K562 (cell line): ENCODE results near the gene MTA1. TPM values are rescaled to one million over a fixed set of nuclear protein-coding genes. Genes with fewer than 3 reads are reported as not detected.
A peak's percentile ranks its signal among the peaks of the same experiment; 100 is the strongest.

Experiments
- ATAC-seq: fragments of 200-7000 bp; cut with Tn5 transposase; 3 replicates; pipeline ENCODE4 v1.9.1; 2020; ENCODE audit warnings: moderate library complexity
- BruUV-seq: library from RNA; stranded (reverse); fragments of 400-500 nt; replicated peaks from 2 replicates; lab custom pipeline; 2021; lab: Mats Ljungman, UMichigan
- CTCF ChIA-PET: fragments of 300-600 bp; formaldehyde crosslinking; extraction: SDS; loops from one replicate; lab custom pipeline; 2021; ENCODE audit warnings: low intra/inter-chr PET ratio; lab: Yijun Ruan, JAX
- POLR2A ChIA-PET: fragments of 300-600, 350-650 bp; sonication (Branson Sonifier 250); formaldehyde crosslinking; extraction: SDS; loops from one replicate; lab custom pipeline; 2021; ENCODE audit warnings: antibody characterized with exemption, inconsistent platforms; lab: Yijun Ruan, JAX
- DNase-seq, 4 experiments: peaks; one replicate each; pipeline versions ENCODE4 v3.0.0 to v3.0.0-alpha.2; 2011 to 2018; ENCODE audit warnings: low spot score in 3 of 4, mixed read lengths in 3 of 4; ENCODE audit errors: extremely low read depth in 1 of 4
- FAIRE-seq: peaks from 2 replicates; lab custom pipeline; 2011; peaks lifted over from hg19 to GRCh38; lab: Jason Lieb, UNC
- H2AFZ ChIP-seq: 2 replicates; pipeline ENCODE4 v1.6.0; 2011; ENCODE audit warnings: low read depth, low read length, control low read depth, inconsistent platforms
- H3K27ac ChIP-seq: fragments of 200-600 bp; 3 replicates; pipeline ENCODE4 v1.8.0; 2011; ENCODE audit warnings: low read depth, mild to moderate bottlenecking, control low read depth, inconsistent platforms, low read length, moderate library complexity, mixed read lengths; ENCODE audit errors: extremely low read depth
- H3K27me3 ChIP-seq, 2 experiments: fragments of 300-600 bp in 1 of 2; 2 replicates in 1 of 2; 3 replicates in 1 of 2; pipeline versions ENCODE4 v1.6.0 to v1.8.0; 2011; ENCODE audit warnings: inconsistent platforms in 2 of 2, low read length in 2 of 2, mild to moderate bottlenecking in 1 of 2, mixed read lengths in 1 of 2, moderate library complexity in 1 of 2; ENCODE audit not compliant: control insufficient read depth in 2 of 2, insufficient read depth in 2 of 2
- H3K36me3 ChIP-seq: fragments of 300-600 bp; 3 replicates; pipeline ENCODE4 v1.8.0; 2011; ENCODE audit warnings: mild to moderate bottlenecking, low read length, inconsistent platforms; ENCODE audit not compliant: control insufficient read depth, insufficient read depth
- H3K4me1 ChIP-seq, 2 experiments: fragments of 200-600 bp in 1 of 2; replicated peaks in 1 of 2; 2 replicates in 1 of 2; 3 replicates in 1 of 2; pipeline versions ENCODE4 v1.5.1 to v1.8.0; 2011; ENCODE audit warnings: inconsistent platforms in 2 of 2, low read length in 2 of 2, mild to moderate bottlenecking in 1 of 2, mixed read lengths in 1 of 2, moderate library complexity in 1 of 2; ENCODE audit not compliant: control insufficient read depth in 2 of 2, insufficient read depth in 2 of 2
- H3K4me2 ChIP-seq: 2 replicates; pipeline ENCODE4 v1.6.1; 2011; ENCODE audit warnings: low read length, control low read depth, inconsistent platforms, mixed read lengths; ENCODE audit not compliant: insufficient read depth
- H3K4me3 ChIP-seq: fragments of 200-600 bp; sonication (generic), shearing (Covaris generic); 2 replicates; pipeline ENCODE4 v1.5.1; 2016; ENCODE audit warnings: control low read depth, inconsistent platforms
- H3K79me2 ChIP-seq: fragments of 200-600 bp; 3 replicates; pipeline ENCODE4 v1.8.0; 2011; ENCODE audit warnings: low read length, inconsistent platforms; ENCODE audit not compliant: control insufficient read depth, insufficient read depth
- H3K9ac ChIP-seq, 2 experiments: 2 replicates each; pipeline versions ENCODE4 v1.6.0 to v1.6.1; 2011; ENCODE audit warnings: low read depth in 2 of 2, low read length in 2 of 2, control low read depth in 1 of 2, inconsistent platforms in 1 of 2, mild to moderate bottlenecking in 1 of 2, mixed read lengths in 1 of 2; ENCODE audit not compliant: insufficient read depth in 1 of 2
- H3K9me1 ChIP-seq: one replicate; pipeline ENCODE4 v1.6.0; 2011; ENCODE audit warnings: inconsistent platforms, mild to moderate bottlenecking, low read length, moderate library complexity; ENCODE audit not compliant: control insufficient read depth, insufficient read depth
- H3K9me3 ChIP-seq: replicated peaks from 2 replicates; pipeline ENCODE4 v1.5.1; 2011; ENCODE audit warnings: low read depth, low read length, inconsistent platforms; ENCODE audit not compliant: control insufficient read depth, insufficient read depth
- H4K20me1 ChIP-seq: replicated peaks from 2 replicates; pipeline ENCODE4 v1.6.1; 2011; ENCODE audit warnings: low read length, inconsistent platforms, mixed read lengths; ENCODE audit not compliant: control insufficient read depth, insufficient read depth
- FOXA3 ChIP-seq, 2 experiments: fragments of 450-650 bp in 1 of 2; sonication (generic) in 1 of 2; formaldehyde crosslinking; IDR thresholded peaks in 1 of 2; conservative IDR thresholded peaks in 1 of 2; 2 replicates each; pipeline versions ENCODE4 v1.4.0 to v1.8.0; 2020 to 2022; ENCODE audit warnings: mild to moderate bottlenecking in 2 of 2, missing genetic modification reagents in 1 of 2
- HMGN3 ChIP-seq: IDR thresholded peaks from 2 replicates; pipeline ENCODE4 v1.6.1; 2011; ENCODE audit warnings: borderline replicate concordance, low read depth, mild to moderate bottlenecking, mixed read lengths, low read length; ENCODE audit not compliant: insufficient read length; ENCODE audit errors: extremely low read depth
- MCM5 ChIP-seq: fragments of 450-650 bp; IDR thresholded peaks from 2 replicates; pipeline ENCODE4 v1.6.1; 2016; ENCODE audit warnings: low read depth
- MTA1 ChIP-seq: fragments of 450-650 bp; IDR thresholded peaks from 2 replicates; pipeline ENCODE4 v1.6.1; 2017; ENCODE audit warnings: borderline replicate concordance
- OTX1 ChIP-seq: fragments of 450-650 bp; formaldehyde crosslinking; IDR thresholded peaks from 2 replicates; pipeline ENCODE4 v1.4.0; 2022; ENCODE audit warnings: mild to moderate bottlenecking
- RUNX1 ChIP-seq: sonication (generic); IDR thresholded peaks from 2 replicates; pipeline ENCODE4 v1.6.1; 2016; ENCODE audit warnings: antibody characterized with exemption, low read depth
- TRIM24 ChIP-seq, 2 experiments: fragments of 450-650 bp; IDR thresholded peaks; 2 replicates each; pipeline ENCODE4 v1.6.1; 2016
- ZNF449 ChIP-seq: fragments of 250-450 bp; sonication (Bioruptor Pico); IDR thresholded peaks from 2 replicates; pipeline ENCODE4 v1.8.0; 2022; ENCODE audit warnings: moderate library complexity, mild to moderate bottlenecking, inconsistent platforms
- ZNF766 ChIP-seq: fragments of 200-800 bp; sonication (Bioruptor generic); conservative IDR thresholded peaks from 2 replicates; pipeline ENCODE4 v1.6.1; 2016; ENCODE audit warnings: missing genetic modification characterization, missing compliant biosample characterization
- ZSCAN29 ChIP-seq: fragments of 450-650 bp; IDR thresholded peaks from 2 replicates; pipeline ENCODE4 v1.6.1; 2017
- WGBS: fragments of 100-300 bp; shearing (Covaris generic); methylation state at CpG from one replicate; pipeline ENCODE4 v1.1.6; 2016; ENCODE audit warnings: low coverage, mixed read lengths; ENCODE audit not compliant: insufficient coverage; ENCODE audit errors: missing lambda C conversion rate; 5-methylcytosine and 5-hydroxymethylcytosine counted together
- in situ Hi-C: fragments of 300-500 bp; cut with MboI; formaldehyde crosslinking; loops from 4 replicates; pipeline ENCODE4 v1.15.0; 2018; ENCODE audit warnings: inconsistent platforms, mixed read lengths
- intact Hi-C: fragments of 100-400 bp; cut with micrococcal nuclease; formaldehyde crosslinking; loops from 2 replicates; pipeline ENCODE4 v1.14.2; 2022
- polyA plus RNA-seq, 8 experiments: library from polyadenylated mRNA; depleted of rRNA in 4 of 8; stranded (reverse) in 5 of 8; unstranded in 3 of 8; fragments of >200 nt; fragmentation: Nextera tagmentation in 2 of 8; fragmentation: Illumina TruSeq in 1 of 8; extraction: Ambion mirVana in 2 of 8; extraction: Trizol in 1 of 8; gene quantifications; 2 replicates each; pipeline versions ENCODE4 v1.2.1 to v1.2.3, GENCODE V29; 2011 to 2014; ENCODE audit warnings: inconsistent platforms in 1 of 8, missing spikeins in 1 of 8
- total RNA-seq, 7 experiments: library from RNA; depleted of rRNA in 6 of 7; stranded (reverse); fragments of >200 nt in 6 of 7; fragmentation: Illumina TruSeq in 2 of 7; extraction: Trizol in 2 of 7; gene quantifications; 2 replicates each; pipeline versions ENCODE4 v1.2.1 to v1.2.3, GENCODE V29; 2011 to 2021; ENCODE audit warnings: low replicate concordance in 1 of 7
- TF ChIP-seq, protein P1 (sequence below): fragments of 450-650 bp; IDR thresholded peaks from 2 replicates; pipeline ENCODE4 v1.6.1; 2016
- TF ChIP-seq, protein P2 (sequence below): fragments of 250-450 bp; sonication (Bioruptor Pico); IDR thresholded peaks from 2 replicates; pipeline ENCODE4 v1.8.0; 2021; ENCODE audit warnings: borderline replicate concordance, mild to moderate bottlenecking, moderate library complexity; ENCODE audit not compliant: poor library complexity, severe bottlenecking

Gene MTA1
- total and polyA plus RNA-seq, 9 of the 15 experiments (the other 6 are each of a cell fraction or from before 2014, with no cell fraction given), result 0.13 to 118 (median 32.3) TPM

- in situ Hi-C loops, result no loop called here
- Histone ChIP-seq H4K20me1 (no peaks in the 10 kb centered on the region), H3K9ac (no peak overlapping the region), H3K27ac (no peak overlapping the region), H3K4me3 (no peak overlapping the region), H3K4me2 (no peak overlapping the region), H3K9me3 (no peaks in the 10 kb centered on the region), H2AFZ (no peak overlapping the region), H3K27me3 (no peaks in the 10 kb centered on the region), H3K36me3 (no peaks in the 10 kb centered on the region), H3K4me1 (peaks cover 8 to 29% of the 10 kb centered on the region in 2 experiments; a peak in 4 of 5 replicates), H3K9me1 (no peaks in the 10 kb centered on the region), H3K79me2 (no peaks in the 10 kb centered on the region)
- TF ChIP-seq OTX1 (CRISPR knock-in tag) (no peak), ZNF449 (no peak), TRIM24 (IDR thresholded peaks at IDR 0.05) (no peak), ZNF766 (CRISPR knock-in tag) (peak; percentile 73), HMGN3 (no peak), MTA1 (no peak), ZSCAN29 (no peak), MCM5 (no peak), RUNX1 (no peak), FOXA3 (CRISPR knock-in tag; conservative IDR thresholded peaks at IDR 0.05 in 1 of 2, IDR thresholded peaks at IDR 0.05 in 1 of 2) (no peak)
- TF ChIP-seq, protein P1, sequence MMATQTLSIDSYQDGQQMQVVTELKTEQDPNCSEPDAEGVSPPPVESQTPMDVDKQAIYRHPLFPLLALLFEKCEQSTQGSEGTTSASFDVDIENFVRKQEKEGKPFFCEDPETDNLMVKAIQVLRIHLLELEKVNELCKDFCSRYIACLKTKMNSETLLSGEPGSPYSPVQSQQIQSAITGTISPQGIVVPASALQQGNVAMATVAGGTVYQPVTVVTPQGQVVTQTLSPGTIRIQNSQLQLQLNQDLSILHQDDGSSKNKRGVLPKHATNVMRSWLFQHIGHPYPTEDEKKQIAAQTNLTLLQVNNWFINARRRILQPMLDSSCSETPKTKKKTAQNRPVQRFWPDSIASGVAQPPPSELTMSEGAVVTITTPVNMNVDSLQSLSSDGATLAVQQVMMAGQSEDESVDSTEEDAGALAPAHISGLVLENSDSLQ, result peak; percentile 24; the same call in 1 of the 2 replicates
- TF ChIP-seq, protein P2, sequence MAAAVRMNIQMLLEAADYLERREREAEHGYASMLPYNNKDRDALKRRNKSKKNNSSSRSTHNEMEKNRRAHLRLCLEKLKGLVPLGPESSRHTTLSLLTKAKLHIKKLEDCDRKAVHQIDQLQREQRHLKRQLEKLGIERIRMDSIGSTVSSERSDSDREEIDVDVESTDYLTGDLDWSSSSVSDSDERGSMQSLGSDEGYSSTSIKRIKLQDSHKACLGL (CRISPR knock-in tag), result no peak
- DNase-seq (no peak), ATAC-seq (no peak), FAIRE-seq (no peak)
- intact Hi-C loops, result no loop called here
- no TSS peak for BruUV-seq
- WGBS, result 16% methylated on average over 3 of the region's 4 CpGs
- CTCF ChIA-PET, result no interaction called here
- POLR2A ChIA-PET, result interaction anchor here (0.7 kb wide), 1 partner anchor 13 kb away, joined by 3 read pairs; no protein-coding TSS in a partner anchor
Measured at GRCh38 chr14:105375635-105376057, 44.0 kb upstream of the MTA1 start.
